NCI-H1048 (cell line): ENCODE results near the gene IFRD1.

Experiments
- DNase-seq: peaks from one replicate; lab custom pipeline; 2025; lab: John Stamatoyannopoulos, UW

The IFRD1 gene

DNA sequence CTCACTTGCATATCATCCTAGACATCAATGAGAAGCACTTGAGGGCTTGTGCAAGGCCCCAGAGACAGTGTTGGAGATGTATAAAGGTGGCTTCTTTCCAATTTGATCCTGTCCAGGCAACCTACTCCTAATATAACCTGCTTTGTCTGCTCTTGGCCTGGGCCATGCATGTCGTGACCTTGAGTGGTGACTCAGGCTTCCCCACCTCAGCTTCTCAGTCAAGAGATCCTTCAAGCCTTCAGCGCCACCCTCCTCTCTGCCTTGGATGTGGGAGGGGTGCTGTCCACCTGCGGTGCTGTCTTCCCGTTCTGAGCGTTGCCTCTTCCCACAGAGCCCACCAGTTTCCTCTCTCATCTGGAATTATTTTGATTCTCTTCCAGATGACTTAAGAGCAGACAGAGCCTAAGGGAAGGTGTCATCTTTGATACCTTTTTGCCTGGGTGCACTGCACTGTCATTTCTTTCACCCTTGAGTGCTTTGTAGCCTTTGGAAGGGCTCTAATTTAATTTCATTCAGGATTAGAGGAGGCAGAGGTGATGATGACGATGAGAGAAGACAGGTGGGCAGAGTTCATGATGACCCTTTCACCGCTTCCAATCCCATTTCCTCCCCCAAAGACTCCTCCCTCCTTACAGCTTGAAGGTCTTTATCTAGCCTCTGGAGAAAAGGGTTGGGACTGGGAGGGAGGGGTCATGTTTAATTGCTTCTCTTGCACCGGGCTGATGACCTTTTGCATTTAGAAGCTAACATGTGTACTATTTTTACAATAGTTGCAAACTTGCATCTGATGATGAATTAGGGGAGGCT is 37.4 kb downstream of the IFRD1 start:
- DNase-seq = no peak

GRCh38 chr7:112488264-112488552 is 37.9 kb downstream of the IFRD1 start:
- no peak for DNase-seq

DNA sequence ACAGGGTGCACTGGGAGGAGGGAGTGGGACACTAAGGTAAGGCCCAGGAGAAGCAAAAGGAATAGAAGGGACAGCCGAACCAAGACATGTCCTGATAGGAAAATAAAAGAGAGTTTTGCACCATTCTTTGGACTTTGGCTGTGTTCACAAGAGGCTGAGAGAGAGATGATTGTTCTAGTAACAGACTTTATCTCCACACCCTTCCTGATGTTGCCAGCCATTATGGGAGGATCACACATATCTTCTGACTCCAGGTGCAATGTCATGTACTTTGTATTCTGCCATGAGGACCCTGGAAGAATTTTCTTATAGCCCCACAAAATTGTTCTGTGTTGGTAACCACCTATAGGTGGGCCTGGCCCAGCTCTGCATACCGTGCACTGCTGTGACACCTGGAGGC is 41.9 kb downstream of the IFRD1 start:
- DNase-seq = no peak

- no peak for DNase-seq
Observed at GRCh38 chr7:112494656-112495055, 44.4 kb downstream of the IFRD1 start.

DNA sequence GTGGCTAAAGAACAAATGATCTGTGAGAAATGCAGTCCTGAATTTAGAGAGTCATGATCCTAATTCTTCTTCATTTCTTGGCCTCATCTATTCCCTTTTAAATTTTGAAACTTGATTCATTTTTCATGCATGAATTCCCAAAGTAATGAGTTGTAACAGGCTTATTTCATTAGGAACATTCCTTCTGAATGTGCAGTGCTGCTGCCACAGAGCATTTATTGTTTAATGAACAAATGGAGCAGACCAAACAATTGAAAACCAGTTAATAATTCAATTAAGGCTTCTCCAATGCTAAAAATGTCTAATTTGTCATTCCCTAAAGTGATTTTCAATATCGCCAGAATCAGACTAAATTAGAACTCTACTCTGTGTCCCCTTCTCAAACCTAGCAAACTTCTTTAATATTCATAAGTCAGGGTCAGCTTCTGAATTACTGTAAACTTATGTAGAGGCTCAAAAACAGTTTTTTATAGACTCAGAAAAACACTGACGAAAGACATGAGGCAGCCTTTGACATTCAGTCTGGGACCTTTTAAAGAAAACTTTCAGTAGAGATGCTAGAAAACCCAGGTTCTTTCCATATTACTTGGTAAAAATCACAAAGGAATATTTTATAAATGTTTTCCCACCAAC is 45.0 kb downstream of the IFRD1 start:
- DNase-seq = no peak

DNA sequence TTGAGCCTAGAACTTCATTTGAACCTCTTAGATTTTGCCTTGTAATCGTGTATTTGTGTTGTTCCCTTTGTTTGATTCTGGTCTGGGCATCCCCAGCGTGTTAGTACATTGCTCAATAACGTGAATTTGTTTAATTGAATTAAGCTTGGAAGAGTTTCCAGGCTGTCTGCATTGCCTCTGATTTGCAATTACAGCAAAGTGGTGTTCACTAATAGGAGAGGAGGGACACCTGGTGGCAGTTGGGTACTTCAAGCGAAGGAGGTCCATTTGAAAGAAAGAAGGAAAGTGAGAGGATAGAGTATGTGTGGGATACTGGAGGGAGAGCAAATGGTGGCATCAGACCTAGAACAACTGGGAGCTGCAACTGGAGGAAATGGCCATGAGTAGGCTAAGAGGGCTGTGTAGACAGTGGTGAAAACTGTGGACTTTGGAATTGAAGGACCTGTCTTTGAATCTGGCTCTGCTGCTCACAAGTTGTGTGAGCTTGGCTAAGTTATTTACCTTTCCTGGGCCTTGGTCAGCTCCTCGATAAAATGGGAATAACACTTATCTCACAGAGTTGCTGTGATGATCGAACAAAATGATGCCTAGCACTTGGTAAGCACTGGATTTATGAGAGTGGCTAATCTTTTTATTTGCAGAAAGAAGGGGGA is 45.7 kb downstream of the IFRD1 start:
- no peak for DNase-seq

DNA sequence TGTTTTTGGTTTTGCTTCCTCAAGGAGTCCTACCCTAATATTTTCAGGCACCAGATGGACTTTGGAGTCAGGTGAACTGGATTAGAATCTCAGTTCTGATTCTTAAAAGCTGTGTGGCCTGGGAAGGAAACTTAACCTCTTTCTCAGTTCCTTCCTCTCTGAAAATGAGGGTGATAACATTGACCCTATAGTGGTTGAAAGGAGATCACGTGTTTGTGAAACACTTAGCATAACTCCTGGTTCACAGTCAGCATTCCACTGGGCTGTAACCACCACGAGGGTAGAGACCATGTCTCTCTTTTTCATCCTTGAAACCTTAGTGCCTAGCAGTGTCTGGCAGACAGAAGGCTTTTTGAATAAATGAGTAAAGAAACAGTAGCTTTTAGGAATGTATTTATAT is 47.2 kb downstream of the IFRD1 start:
- DNase-seq = no peak

- no peak for DNase-seq
Observed at GRCh38 chr7:112500619-112501018, 50.4 kb downstream of the IFRD1 start.

GRCh38 chr7:112501801-112502503 is 51.7 kb downstream of the IFRD1 start:
- DNase-seq = no peak

- DNase-seq = no peak
Observed at GRCh38 chr7:112502700-112503099, 52.4 kb downstream of the IFRD1 start.

GRCh38 chr7:112503361-112503972 is 53.2 kb downstream of the IFRD1 start:
- no peak for DNase-seq

GRCh38 chr7:112504093-112504695 is 53.9 kb downstream of the IFRD1 start:
- DNase-seq = no peak

- DNase-seq = no peak
Observed at GRCh38 chr7:112505495-112505894, 55.2 kb downstream of the IFRD1 start.

DNA sequence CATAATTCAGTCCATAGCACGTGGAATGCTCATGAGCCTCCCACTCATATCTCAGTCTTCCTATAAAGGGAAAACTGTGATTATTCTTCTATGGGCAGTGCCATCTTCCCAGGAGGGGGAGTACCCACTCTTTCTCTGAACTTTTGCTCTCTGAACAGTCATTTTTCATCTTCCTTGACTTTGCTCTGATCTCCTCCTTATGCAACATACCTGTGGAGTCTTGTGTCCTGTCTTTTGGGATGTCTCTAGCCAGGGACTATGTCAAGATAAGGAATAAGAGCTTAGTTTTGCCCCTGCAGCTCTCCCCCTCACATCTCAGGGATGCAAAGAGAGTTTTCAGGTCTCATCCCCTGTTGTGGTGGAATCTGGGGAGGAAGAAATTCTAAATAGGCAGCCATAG is 58.1 kb downstream of the IFRD1 start:
- DNase-seq = no peak

GRCh38 chr7:112509402-112509801 is 59.1 kb downstream of the IFRD1 start:
- DNase-seq = no peak

GRCh38 chr7:112510001-112510742 is 59.9 kb downstream of the IFRD1 start:
- no peak for DNase-seq

GRCh38 chr7:112510743-112511110 is 60.5 kb downstream of the IFRD1 start:
- no peak for DNase-seq

DNA sequence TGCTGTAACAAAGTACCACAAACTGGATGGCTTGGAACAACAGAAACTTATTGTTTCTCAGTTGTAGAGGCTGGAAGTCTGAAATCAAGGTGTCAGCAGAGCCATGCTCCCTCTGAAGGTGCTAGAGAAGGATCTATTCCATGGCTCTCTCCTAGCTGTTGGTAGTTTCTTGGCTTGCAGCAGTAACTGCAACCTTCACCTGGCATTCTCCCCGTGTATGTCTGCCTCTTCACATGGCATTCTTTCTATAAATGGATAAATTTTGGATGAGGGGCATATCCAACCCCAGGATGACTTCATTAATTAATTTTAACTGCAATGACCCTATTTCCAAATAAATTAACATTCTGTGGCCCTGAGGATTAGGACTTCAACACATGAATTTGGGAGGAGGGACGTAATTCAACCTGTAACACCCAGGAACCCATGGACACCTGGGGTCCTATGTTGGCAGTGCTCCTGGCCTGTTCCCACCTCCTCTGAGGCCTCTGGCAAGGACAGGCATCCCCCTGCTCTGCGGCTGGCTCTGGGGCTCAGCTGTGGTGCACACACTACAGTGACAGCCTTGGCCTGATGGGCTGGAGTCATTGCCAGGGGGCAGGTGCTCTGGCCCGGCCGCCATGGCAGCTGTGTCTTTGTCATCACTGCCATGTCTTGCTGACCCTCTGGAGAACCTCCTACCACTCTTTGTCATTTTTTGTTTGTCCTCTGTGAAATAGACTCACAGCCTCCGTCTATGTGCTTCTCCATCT is 61.4 kb downstream of the IFRD1 start:
- DNase-seq = no peak

DNA sequence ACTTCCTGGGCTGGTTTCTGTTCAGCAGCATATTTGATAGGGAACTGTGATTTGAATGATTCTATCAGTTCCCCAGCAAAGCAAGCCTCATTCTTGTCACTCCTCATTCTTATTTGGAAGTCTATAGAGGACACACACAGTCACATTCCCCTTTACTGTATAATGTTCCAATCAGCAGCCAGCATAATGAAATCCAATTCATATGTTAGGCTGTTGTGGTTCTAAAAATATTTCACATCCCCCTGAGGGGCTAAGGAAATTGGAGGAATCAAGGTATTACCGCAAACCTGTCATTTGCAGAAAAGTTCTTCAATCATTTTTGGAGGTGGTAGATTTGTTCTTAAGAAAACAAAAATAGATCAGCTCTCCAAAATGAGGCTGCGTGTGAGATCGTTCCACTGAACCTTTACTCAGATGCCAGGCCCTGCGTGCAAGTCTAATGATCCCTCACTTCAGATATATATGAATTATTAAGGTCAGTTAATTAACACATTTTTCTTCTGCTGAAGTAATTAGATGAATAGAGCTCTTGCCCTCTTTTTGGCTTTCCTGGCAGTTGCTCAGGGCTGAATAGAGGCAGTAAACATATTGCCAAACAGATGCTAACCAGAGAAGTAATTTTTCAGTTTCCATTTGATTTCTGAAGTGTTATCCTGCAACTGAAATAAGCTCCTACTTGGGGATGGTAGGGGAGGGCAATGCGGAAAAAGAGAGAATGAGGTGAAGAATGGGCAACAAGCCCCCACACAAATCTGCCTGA is 62.4 kb downstream of the IFRD1 start:
- DNase-seq = no peak

DNA sequence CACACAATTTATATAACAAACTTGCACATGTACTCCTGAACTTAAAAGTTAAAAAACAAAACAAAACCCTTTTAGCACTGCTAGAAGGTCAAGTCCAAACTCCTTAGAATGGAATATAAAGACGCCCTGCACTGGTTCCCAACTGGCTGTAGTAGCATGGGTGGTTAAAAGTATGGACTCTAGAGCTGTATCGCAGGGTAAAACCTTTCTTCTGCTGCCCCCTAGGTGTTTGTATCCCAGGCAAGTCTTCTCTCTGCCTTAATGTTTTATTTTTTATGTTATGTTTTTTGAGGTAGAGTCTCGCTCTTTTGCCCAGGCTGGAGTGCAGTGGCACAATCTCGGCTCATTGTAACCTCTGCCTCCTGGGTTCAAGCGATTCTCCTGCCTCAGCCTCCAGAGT is 65.7 kb downstream of the IFRD1 start:
- no peak for DNase-seq
